IMR-90 (cell line): Measurements from ENCODE around the gene DUSP7. TPM values are rescaled to one million over a fixed set of nuclear protein-coding genes. Genes with fewer than 3 reads are reported as not detected.
A peak's percentile ranks its signal among the peaks of the same experiment; 100 is the strongest.

ENCODE experiments used
- ATAC-seq: fragments of 200-7000 bp; cut with Tn5 transposase; 2 replicates; pipeline ENCODE4 v1.9.1; 2020; ENCODE audit warnings: low read depth, mild to moderate bottlenecking, moderate library complexity
- BruUV-seq: library from RNA; stranded (reverse); fragments of 400-500 nt; replicated peaks from 2 replicates; lab custom pipeline; 2021; lab: Mats Ljungman, UMichigan
- CTCF ChIA-PET: fragments of 300-600 bp; formaldehyde crosslinking; extraction: SDS; loops from one replicate; lab custom pipeline; 2021; ENCODE audit warnings: antibody characterized with exemption; lab: Yijun Ruan, JAX
- POLR2A ChIA-PET: fragments of 300-600 bp; sonication (Branson Sonifier 250); formaldehyde crosslinking; loops from one replicate; lab custom pipeline; 2022; ENCODE audit warnings: antibody characterized with exemption; ENCODE audit not compliant: unreplicated experiment; lab: Charles Lee
- DNase-seq: peaks from one replicate; pipeline ENCODE4 v3.0.0; 2013
- H2AFZ ChIP-seq: replicated peaks from 2 replicates; pipeline ENCODE3; 2013; ENCODE audit warnings: low read length, mild to moderate bottlenecking; ENCODE audit not compliant: poor library complexity
- H2AK5ac ChIP-seq: 2 replicates; pipeline ENCODE4 v1.6.1; 2013; ENCODE audit warnings: low read depth, low read length, inconsistent platforms
- H2AK9ac ChIP-seq: replicated peaks from 2 replicates; pipeline ENCODE3; 2013; ENCODE audit warnings: mild to moderate bottlenecking, low read depth, low read length, moderate library complexity; ENCODE audit not compliant: poor library complexity
- H2BK120ac ChIP-seq: 2 replicates; pipeline ENCODE4 v1.6.1; 2013; ENCODE audit warnings: low read depth, low read length, inconsistent platforms
- H2BK15ac ChIP-seq: 3 replicates; pipeline ENCODE4 v1.6.1; 2013; ENCODE audit warnings: low read depth, low read length, inconsistent platforms
- H2BK20ac ChIP-seq: 2 replicates; pipeline ENCODE4 v1.6.1; 2013; ENCODE audit warnings: low read depth, mild to moderate bottlenecking, inconsistent platforms, low read length, moderate library complexity
- H2BK5ac ChIP-seq: 2 replicates; pipeline ENCODE4 v1.6.1; 2013; ENCODE audit warnings: mild to moderate bottlenecking, low read depth, low read length, inconsistent platforms; ENCODE audit not compliant: poor library complexity, severe bottlenecking
- H3K14ac ChIP-seq: replicated peaks from 2 replicates; pipeline ENCODE4 v1.6.1; 2013; ENCODE audit warnings: low read depth, low read length, inconsistent platforms
- H3K18ac ChIP-seq: 2 replicates; pipeline ENCODE4 v1.6.1; 2013; ENCODE audit warnings: low read depth, low read length, control low read depth
- H3K23ac ChIP-seq: 2 replicates; pipeline ENCODE4 v1.6.1; 2013; ENCODE audit warnings: low read depth, low read length, inconsistent platforms
- H3K27ac ChIP-seq: 2 replicates; pipeline ENCODE4 v1.5.1; 2013; ENCODE audit warnings: mild to moderate bottlenecking, control low read depth, low read length; ENCODE audit not compliant: insufficient read depth
- H3K27me3 ChIP-seq: 2 replicates; pipeline ENCODE4 v1.6.1; 2013; ENCODE audit warnings: low read length; ENCODE audit not compliant: control insufficient read depth, insufficient read depth
- H3K36me3 ChIP-seq: 2 replicates; pipeline ENCODE4 v1.6.1; 2013; ENCODE audit warnings: low read length, mixed read lengths; ENCODE audit not compliant: control insufficient read depth, insufficient read depth
- H3K4ac ChIP-seq: 2 replicates; pipeline ENCODE4 v1.6.1; 2013; ENCODE audit warnings: low read depth, low read length, inconsistent platforms
- H3K4me1 ChIP-seq: 2 replicates; pipeline ENCODE4 v1.6.1; 2013; ENCODE audit warnings: low read length, mixed read lengths; ENCODE audit not compliant: control insufficient read depth, insufficient read depth
- H3K4me2 ChIP-seq: 2 replicates; pipeline ENCODE4 v1.6.1; 2013; ENCODE audit warnings: low read depth, mild to moderate bottlenecking, control low read depth, low read length, moderate library complexity
- H3K4me3 ChIP-seq: 2 replicates; pipeline ENCODE4 v1.5.1; 2013; ENCODE audit warnings: low read depth, mild to moderate bottlenecking, control low read depth, low read length, moderate library complexity; ENCODE audit not compliant: insufficient read depth
- H3K56ac ChIP-seq: 2 replicates; pipeline ENCODE4 v1.6.1; 2013; ENCODE audit warnings: low read length, inconsistent platforms; ENCODE audit not compliant: insufficient read depth; ENCODE audit errors: extremely low read depth
- H3K79me1 ChIP-seq, 2 experiments: 2 replicates each; pipeline ENCODE4 v1.6.1; 2013; ENCODE audit warnings: low read length in 2 of 2, inconsistent platforms in 1 of 2, low read depth in 1 of 2
- H3K9ac ChIP-seq: 2 replicates; pipeline ENCODE4 v1.6.1; 2013; ENCODE audit warnings: low read depth, low read length, control low read depth
- H3K9me1 ChIP-seq: 2 replicates; pipeline ENCODE4 v1.6.1; 2013; ENCODE audit warnings: low read length, inconsistent platforms; ENCODE audit not compliant: insufficient read depth
- H3K9me3 ChIP-seq: 2 replicates; pipeline ENCODE4 v1.6.1; 2013; ENCODE audit warnings: low read length; ENCODE audit not compliant: control insufficient read depth, insufficient read depth
- H4K20me1 ChIP-seq: 2 replicates; pipeline ENCODE4 v1.6.1; 2013; ENCODE audit warnings: low read length, inconsistent platforms; ENCODE audit not compliant: insufficient read depth
- H4K5ac ChIP-seq: 2 replicates; pipeline ENCODE4 v1.6.1; 2013; ENCODE audit warnings: mild to moderate bottlenecking, low read depth, low read length, control low read depth
- H4K8ac ChIP-seq, 2 experiments: 2 replicates each; pipeline ENCODE4 v1.6.1; 2013; ENCODE audit warnings: low read depth in 2 of 2, low read length in 2 of 2, control low read depth in 1 of 2, inconsistent platforms in 1 of 2
- H4K91ac ChIP-seq: 2 replicates; pipeline ENCODE4 v1.6.1; 2013; ENCODE audit warnings: low read depth, low read length, inconsistent platforms; ENCODE audit not compliant: insufficient read depth
- CEBPB ChIP-seq: IDR thresholded peaks from 2 replicates; pipeline ENCODE4 v1.6.1; 2012; ENCODE audit warnings: low read depth, low read length, improper control_type of control experiment
- FOS ChIP-seq: fragments of 150-350 bp; IDR thresholded peaks from 2 replicates; pipeline ENCODE4 v1.6.1; 2016; ENCODE audit warnings: low read depth, low read length
- MAFK ChIP-seq: IDR thresholded peaks from 2 replicates; pipeline ENCODE4 v1.6.1; 2012; ENCODE audit warnings: low read depth, low read length, improper control_type of control experiment
- MAZ ChIP-seq: IDR thresholded peaks from 2 replicates; pipeline ENCODE4 v1.6.1; 2012; ENCODE audit warnings: low read depth, mild to moderate bottlenecking, low read length, improper control_type of control experiment, moderate library complexity, borderline replicate concordance
- POLR2A ChIP-seq: IDR thresholded peaks from 2 replicates; pipeline ENCODE4 v1.6.1; 2012; ENCODE audit warnings: mild to moderate bottlenecking, low read depth, low read length
- RAD21 ChIP-seq: IDR thresholded peaks from 2 replicates; pipeline ENCODE4 v1.6.1; 2012; ENCODE audit warnings: low read length, improper control_type of control experiment
- RCOR1 ChIP-seq: IDR thresholded peaks from 2 replicates; pipeline ENCODE4 v1.6.1; 2012; ENCODE audit warnings: mild to moderate bottlenecking, low read length, improper control_type of control experiment; ENCODE audit not compliant: insufficient replicate concordance
- RFX5 ChIP-seq: IDR thresholded peaks from 2 replicates; pipeline ENCODE4 v1.8.0; 2012; ENCODE audit warnings: low read depth, mild to moderate bottlenecking, low read length, moderate library complexity
- SMC3 ChIP-seq: fragments of 150-350 bp; IDR thresholded peaks from 2 replicates; pipeline ENCODE4 v1.6.1; 2016; ENCODE audit warnings: low read depth, mild to moderate bottlenecking, antibody characterized with exemption, low read length, moderate library complexity
- WGBS, 2 experiments: methylation state at CpG; one replicate each; pipeline versions ENCODE4 v1.1.5 to v1.1.7; 2013; ENCODE audit warnings: missing lambda C conversion rate in 2 of 2; ENCODE audit not compliant: insufficient read length in 1 of 2; ENCODE audit errors: extremely low coverage in 2 of 2; 5-methylcytosine and 5-hydroxymethylcytosine counted together
- dilution Hi-C: fragments of 300-500 bp; cut with HindIII; formaldehyde crosslinking; loops from one replicate; pipeline ENCODE4 v1.14.3; 2018; ENCODE audit warnings: low sequenced_read_pairs; ENCODE audit not compliant: unreplicated experiment
- in situ Hi-C: fragments of 300-500 bp; cut with MboI; formaldehyde crosslinking; loops from 3 replicates; pipeline ENCODE4 v1.14.3; 2019; ENCODE audit warnings: low sequenced_read_pairs, inconsistent platforms, mixed read lengths
- intact Hi-C: fragments of 100-400 bp; cut with micrococcal nuclease; formaldehyde crosslinking; loops from 2 replicates; pipeline ENCODE4 v1.10.0; 2022
- polyA plus RNA-seq, 3 experiments: library from polyadenylated mRNA; depleted of rRNA; stranded (reverse); fragments of >200 nt; gene quantifications; 2 replicates each; pipeline ENCODE4 v1.2.3, GENCODE V29; 2012; ENCODE audit warnings: low replicate concordance in 1 of 3
- total RNA-seq: library from RNA; depleted of rRNA; stranded (reverse); fragments of >200 nt; gene quantifications from 2 replicates; pipeline ENCODE4 v1.2.3, GENCODE V29; 2012
- TF ChIP-seq, protein P1 (sequence below): fragments of 150-350 bp; IDR thresholded peaks from 2 replicates; pipeline ENCODE4 v1.6.1; 2016; ENCODE audit warnings: low read depth, mild to moderate bottlenecking, low read length, moderate library complexity, borderline replicate concordance
- TF ChIP-seq, protein P2 (sequence below): conservative IDR thresholded peaks from 2 replicates; pipeline ENCODE4 v1.5.1; 2012; ENCODE audit warnings: mild to moderate bottlenecking, low read depth, low read length, improper control_type of control experiment

Gene DUSP7
- total and polyA plus RNA-seq, 2 of the 4 experiments (the other 2 are of a cell fraction) = 9.3 to 24.0 TPM

DNA sequence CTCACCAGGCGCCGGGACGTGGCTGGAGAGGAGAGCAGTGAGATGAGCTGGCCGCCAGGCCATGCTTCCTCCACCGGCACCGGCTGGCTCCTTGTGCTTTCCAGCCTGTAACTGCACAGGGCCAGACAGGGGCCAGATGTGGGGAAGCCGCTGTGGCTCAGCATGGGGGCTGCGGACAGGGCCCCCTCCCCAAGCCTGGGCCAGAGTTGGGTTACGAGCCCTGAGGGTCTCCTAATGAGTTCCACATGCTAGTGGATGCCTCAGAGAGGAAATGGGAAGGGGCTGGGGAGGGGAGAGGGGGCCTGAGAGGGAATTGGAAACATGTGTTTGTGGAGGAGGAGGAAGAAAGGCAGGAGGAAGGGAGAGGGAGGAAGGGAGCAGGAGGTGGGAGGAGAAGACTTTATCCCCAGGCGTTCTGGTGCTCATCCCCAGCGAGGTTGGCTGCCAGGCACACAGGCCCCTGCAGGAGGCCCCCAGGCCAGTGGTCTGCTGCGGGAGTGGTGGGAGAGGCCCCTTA, 11.7 kb upstream of the DUSP7 start:
- Histone ChIP-seq H3K56ac (no peak overlapping the region), H4K5ac (no peak overlapping the region), H3K9me3 (no peaks in the 10 kb centered on the region), H4K20me1 (no peaks in the 10 kb centered on the region; the same call in 1 of the 2 replicates), H3K27ac (no peak overlapping the region), H2BK120ac (no peak overlapping the region), H3K79me1 (no peaks in the 10 kb centered on the region), H2BK20ac (no peak overlapping the region), H3K14ac (no peak overlapping the region), H3K18ac (no peak overlapping the region), H3K27me3 (no peaks in the 10 kb centered on the region; the same call in 1 of the 2 replicates), H3K4me3 (no peak overlapping the region), H2BK15ac (no peak overlapping the region), H3K36me3 (no peaks in the 10 kb centered on the region), H3K4me2 (no peak overlapping the region), H2AK9ac (no peak overlapping the region), H3K9me1 (no peaks in the 10 kb centered on the region), H2BK5ac (no peak overlapping the region), H3K4ac (no peak overlapping the region), H3K4me1 (peaks cover 5% of the 10 kb centered on the region), H4K91ac (no peak overlapping the region), H4K8ac (0 out of 4 replicates have a peak overlapping the region, but pooled peaks of 1 of the 2 experiments have one; percentile 11), H2AK5ac (no peak overlapping the region), H3K9ac (no peak overlapping the region), H3K23ac (no peak overlapping the region), H2AFZ (peak overlapping the region; percentile 59)
- no TSS peak for BruUV-seq
- POLR2A ChIA-PET = no interaction called here
- intact Hi-C loops (no loop called here), in situ Hi-C loops (no loop called here), dilution Hi-C loops (no loop called here)
- CTCF ChIA-PET = no interaction called here
- DNase-seq = peak; percentile 61
- TF ChIP-seq, protein P1, sequence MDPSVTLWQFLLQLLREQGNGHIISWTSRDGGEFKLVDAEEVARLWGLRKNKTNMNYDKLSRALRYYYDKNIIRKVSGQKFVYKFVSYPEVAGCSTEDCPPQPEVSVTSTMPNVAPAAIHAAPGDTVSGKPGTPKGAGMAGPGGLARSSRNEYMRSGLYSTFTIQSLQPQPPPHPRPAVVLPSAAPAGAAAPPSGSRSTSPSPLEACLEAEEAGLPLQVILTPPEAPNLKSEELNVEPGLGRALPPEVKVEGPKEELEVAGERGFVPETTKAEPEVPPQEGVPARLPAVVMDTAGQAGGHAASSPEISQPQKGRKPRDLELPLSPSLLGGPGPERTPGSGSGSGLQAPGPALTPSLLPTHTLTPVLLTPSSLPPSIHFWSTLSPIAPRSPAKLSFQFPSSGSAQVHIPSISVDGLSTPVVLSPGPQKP = no peak
- no peak for TF ChIP-seq FOS
- no peak for TF ChIP-seq RCOR1
- no peak for TF ChIP-seq MAFK
- no peak; the same call in 1 of the 2 replicates for TF ChIP-seq SMC3
- no peak for TF ChIP-seq POLR2A
- TF ChIP-seq RFX5 = no peak
- TF ChIP-seq MAZ = no peak
- TF ChIP-seq RAD21 = no peak
- TF ChIP-seq, protein P2, sequence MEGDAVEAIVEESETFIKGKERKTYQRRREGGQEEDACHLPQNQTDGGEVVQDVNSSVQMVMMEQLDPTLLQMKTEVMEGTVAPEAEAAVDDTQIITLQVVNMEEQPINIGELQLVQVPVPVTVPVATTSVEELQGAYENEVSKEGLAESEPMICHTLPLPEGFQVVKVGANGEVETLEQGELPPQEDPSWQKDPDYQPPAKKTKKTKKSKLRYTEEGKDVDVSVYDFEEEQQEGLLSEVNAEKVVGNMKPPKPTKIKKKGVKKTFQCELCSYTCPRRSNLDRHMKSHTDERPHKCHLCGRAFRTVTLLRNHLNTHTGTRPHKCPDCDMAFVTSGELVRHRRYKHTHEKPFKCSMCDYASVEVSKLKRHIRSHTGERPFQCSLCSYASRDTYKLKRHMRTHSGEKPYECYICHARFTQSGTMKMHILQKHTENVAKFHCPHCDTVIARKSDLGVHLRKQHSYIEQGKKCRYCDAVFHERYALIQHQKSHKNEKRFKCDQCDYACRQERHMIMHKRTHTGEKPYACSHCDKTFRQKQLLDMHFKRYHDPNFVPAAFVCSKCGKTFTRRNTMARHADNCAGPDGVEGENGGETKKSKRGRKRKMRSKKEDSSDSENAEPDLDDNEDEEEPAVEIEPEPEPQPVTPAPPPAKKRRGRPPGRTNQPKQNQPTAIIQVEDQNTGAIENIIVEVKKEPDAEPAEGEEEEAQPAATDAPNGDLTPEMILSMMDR = no peak
- no peak for TF ChIP-seq CEBPB
- WGBS, 2 experiments = 27% methylated on average over 5 of the region's 12 CpGs; no CpG with 5 or more reads in 1 of the 2 experiments
- ATAC-seq = peak; percentile 70
